Astrocyte of the spinal cord (primary cell): ENCODE results near the gene MDN1.

Source experiments
- DNase-seq: peaks from one replicate; pipeline ENCODE4 v3.0.0; 2011; ENCODE audit warnings: low read depth, low spot score
- H3K4me3 ChIP-seq: 2 replicates; pipeline ENCODE4 v1.5.1; 2011; ENCODE audit warnings: low read depth, mild to moderate bottlenecking, low read length, moderate library complexity
- in situ Hi-C: cut with HindIII; loops from 2 replicates; pipeline ENCODE4 v1.10.0; 2017; ENCODE audit warnings: low sequenced_read_pairs
- TF ChIP-seq, protein P1 (sequence below): IDR thresholded peaks from 2 replicates; pipeline ENCODE4 v1.5.1; 2012; ENCODE audit warnings: low read depth, mild to moderate bottlenecking, low read length, inconsistent platforms

MDN1 gene

DNA sequence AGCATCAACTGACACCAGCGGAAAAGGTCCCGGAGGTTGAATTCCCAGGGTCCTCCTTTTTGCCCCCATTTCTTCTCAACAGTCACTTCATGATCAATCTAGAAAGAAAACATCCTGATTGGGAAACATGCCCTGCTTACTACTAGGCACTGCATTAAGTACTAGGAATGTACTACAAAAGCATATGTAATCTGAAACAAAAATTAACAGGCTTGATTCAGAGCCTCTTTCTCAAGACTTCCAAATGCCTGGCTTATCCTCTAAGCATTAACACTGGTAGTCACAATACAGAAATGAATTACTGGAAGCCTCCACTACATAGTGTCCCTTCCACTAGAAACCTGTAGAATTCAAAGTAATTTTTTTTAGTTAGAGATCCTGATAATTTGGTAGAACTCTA is 96.5 kb downstream of the MDN1 start:
- DNase-seq: no peak
- TF ChIP-seq, protein P1, sequence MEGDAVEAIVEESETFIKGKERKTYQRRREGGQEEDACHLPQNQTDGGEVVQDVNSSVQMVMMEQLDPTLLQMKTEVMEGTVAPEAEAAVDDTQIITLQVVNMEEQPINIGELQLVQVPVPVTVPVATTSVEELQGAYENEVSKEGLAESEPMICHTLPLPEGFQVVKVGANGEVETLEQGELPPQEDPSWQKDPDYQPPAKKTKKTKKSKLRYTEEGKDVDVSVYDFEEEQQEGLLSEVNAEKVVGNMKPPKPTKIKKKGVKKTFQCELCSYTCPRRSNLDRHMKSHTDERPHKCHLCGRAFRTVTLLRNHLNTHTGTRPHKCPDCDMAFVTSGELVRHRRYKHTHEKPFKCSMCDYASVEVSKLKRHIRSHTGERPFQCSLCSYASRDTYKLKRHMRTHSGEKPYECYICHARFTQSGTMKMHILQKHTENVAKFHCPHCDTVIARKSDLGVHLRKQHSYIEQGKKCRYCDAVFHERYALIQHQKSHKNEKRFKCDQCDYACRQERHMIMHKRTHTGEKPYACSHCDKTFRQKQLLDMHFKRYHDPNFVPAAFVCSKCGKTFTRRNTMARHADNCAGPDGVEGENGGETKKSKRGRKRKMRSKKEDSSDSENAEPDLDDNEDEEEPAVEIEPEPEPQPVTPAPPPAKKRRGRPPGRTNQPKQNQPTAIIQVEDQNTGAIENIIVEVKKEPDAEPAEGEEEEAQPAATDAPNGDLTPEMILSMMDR: no peak
- in situ Hi-C loops: no loop called here
- no peak overlapping the region for H3K4me3 ChIP-seq

DNA sequence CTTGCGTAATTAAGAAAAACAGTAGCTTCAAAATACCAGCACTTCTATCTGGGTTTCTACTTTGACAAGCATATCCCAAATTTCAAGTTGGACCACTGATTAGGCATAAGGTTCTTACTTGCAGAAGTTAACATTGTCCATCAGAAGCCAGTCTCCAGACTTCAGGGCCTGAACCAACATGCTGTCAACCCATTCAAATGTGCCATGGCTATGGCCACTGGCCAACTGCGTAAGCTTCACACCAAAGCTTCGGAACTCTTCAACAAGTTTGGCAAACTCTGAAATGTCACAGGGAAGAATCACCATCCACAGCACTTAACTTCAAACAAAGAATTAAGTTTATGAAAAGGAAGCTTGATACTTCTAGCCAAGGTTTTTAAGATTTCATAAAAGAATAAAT is 103.1 kb downstream of the MDN1 start:
- in situ Hi-C loops: no loop called here
- H3K4me3 ChIP-seq: no peak overlapping the region
- no peak for DNase-seq
- TF ChIP-seq, protein P1: no peak

DNA sequence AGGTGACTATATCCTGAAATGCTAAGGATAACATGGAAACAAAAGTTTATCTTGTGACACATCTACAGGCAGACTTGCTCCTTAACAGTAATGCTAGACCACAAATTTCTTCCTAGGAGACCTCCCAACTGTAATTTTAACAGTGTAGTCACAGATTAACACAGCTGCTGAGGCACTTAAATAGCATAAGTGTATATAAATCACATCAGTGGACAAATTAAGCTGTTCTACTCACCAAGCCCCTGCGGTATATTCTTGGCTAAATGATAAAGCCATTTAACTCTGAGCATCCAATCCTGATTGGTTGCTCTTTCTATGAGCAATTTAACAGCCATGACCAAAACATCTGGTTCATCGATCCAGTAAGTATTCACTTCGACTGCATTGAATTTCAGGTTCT is 107.8 kb downstream of the MDN1 start:
- in situ Hi-C loops: no loop called here
- DNase-seq: peak; percentile 27

DNA sequence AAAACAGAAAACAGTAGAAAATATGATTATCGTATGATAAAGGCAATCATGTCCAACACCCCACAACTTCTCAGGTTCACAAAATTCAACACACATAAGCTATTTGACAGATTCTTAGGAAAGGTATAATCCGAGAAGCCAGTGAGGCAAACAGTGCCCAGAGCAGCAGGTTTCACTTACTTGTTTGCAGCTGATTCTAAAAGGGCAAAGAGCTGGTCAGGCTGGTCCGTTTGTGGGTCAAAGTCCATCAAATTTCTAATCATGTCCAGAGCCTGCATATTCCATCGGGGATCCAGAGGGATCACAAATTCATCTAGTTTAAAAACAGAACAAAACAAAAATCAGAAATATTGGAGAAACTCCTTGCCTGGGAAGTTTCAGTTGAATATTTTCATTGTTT is 111.3 kb downstream of the MDN1 start:
- no peak overlapping the region for H3K4me3 ChIP-seq
- TF ChIP-seq, protein P1: no peak
- no peak for DNase-seq
- in situ Hi-C loops: no loop called here

More for the DNA sequence above, 107.8 kb downstream of the MDN1 start:
- H3K4me3 ChIP-seq: no peak overlapping the region
- TF ChIP-seq, protein P1: no peak

DNA sequence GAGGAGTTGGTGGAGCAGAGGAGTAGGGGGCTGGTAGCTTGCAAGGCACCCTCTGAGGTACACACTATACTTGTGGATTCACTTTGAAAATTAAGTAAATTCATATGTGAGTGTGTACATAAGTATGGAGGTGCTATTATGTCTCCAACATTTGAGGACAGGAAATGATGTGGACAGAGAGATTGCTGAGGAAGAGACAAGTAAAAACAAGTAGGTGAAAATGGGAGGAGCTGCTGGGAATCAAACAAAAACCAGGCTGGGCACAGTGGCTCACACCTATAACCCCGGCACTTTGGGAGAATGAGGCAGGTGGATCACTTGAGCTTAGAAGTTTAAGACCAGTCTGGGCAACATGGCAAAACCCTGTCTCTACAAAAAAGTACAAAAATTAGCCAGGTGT is 111.8 kb downstream of the MDN1 start:
- TF ChIP-seq, protein P1: no peak
- no peak for DNase-seq
- H3K4me3 ChIP-seq: no peak overlapping the region
- in situ Hi-C loops: no loop called here

DNA sequence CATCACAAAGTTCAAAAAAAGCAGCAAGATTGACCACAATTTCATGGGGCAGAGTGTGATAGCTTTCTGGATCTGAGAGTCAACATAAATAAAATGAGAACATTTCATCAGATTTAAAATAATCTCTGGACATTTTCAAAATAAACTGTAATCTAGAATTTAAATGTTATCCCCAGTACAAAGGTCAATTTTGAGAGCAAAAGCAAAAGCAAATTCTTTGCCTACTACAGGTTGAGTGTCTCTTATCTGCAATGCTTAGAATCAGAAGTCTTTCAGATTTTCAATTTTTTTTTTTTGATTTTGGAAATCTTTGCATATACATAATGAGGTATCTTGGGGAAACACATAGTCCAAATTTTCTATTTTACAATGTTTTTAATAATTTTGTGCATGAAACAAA is 113.5 kb downstream of the MDN1 start:
- TF ChIP-seq, protein P1: no peak
- no peak for DNase-seq
- no peak overlapping the region for H3K4me3 ChIP-seq
- in situ Hi-C loops: no loop called here

DNA sequence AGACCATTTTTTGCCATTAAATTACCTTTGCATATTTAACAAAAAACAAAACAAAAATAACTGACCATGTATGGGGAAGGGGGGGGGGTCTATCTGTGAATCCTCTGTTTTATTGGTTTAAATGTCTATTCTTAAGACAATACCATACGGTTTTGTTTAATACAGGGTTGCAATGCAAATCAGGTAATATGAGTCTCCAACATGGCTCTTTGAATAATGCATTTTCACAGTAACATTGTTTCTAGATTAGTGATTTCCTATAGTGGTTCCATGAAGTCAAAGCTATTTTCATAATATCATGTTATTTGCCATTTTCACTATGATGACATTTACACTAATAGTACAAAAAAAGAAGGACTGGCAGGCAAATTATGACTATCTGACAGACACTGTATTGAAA is 116.3 kb downstream of the MDN1 start:
- DNase-seq: no peak
- in situ Hi-C loops: no loop called here

More for the DNA sequence above, 116.3 kb downstream of the MDN1 start:
- no peak overlapping the region for H3K4me3 ChIP-seq
- TF ChIP-seq, protein P1: no peak
